IPS-NIHi7 (cell line): Measurements from ENCODE around the gene NARF.

Experiments used
- DNase-seq: peaks from one replicate; pipeline ENCODE4 v3.0.0; 2012; ENCODE audit warnings: mixed read lengths; ENCODE audit errors: extremely low spot score

Gene NARF

GRCh38 chr17:82474223-82475010 lies 15.9 kb downstream of the NARF start:
- DNase-seq = no peak

DNA sequence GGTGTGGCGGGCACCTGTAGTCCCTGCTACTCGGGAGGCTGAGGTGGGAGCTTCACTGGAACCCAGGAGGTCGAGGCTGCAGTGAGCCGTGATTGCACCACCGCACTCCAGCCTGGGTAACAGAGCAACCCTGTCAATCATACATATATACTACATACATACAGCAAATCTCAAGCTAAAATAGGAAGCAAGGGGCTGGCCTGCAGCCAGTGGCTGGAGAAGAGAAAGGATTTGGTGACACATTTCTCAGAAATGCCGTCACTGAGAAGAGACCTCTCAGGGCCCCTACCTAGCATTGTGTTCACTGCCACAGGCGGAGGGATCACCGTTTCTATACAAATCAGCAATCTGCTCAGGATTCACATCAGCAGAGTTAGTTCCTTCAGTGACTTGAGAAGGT lies 16.9 kb downstream of the NARF start:
- DNase-seq = no peak

DNA sequence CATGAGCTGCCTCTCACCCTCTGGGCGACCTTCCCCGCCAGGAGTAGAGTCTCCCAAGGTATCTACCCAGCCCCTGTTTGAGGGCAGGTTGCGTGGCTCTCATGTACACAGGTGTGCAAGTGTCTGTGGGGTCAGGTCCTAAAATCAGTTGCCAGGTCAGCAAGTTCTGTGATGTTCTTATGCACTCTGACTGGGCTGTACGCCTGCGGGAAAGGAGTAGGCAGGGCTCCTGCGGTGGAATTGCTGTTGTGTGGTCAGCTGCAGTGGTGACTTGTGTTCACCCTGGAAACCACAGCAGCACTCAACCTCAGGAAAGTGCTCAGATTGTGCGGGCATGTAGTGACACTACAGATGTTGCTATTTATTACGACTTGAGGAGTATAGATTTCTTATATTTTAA lies 19.4 kb downstream of the NARF start:
- DNase-seq = no peak

GRCh38 chr17:82479602-82480001 lies 21.1 kb downstream of the NARF start:
- DNase-seq = no peak

DNA sequence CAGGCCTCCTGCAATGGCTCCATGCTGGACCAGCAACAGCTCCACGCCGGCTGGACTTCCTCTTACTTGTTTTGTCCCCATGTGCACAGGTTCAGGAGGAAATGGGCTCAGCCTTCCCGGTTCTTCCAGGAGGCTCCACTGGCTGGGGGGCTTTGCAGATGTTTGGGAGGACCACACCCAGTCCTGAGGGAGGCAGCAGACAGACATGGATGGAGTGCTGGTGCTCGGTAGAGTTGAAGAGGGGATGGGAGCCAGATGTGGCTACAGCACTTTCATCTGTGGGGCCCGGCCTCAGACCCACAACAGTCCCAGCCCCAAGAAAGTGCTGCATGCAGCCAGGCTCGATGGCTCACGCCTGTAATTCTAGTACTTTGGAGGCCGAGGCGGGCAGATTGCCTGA lies 21.8 kb downstream of the NARF start:
- DNase-seq = no peak

DNA sequence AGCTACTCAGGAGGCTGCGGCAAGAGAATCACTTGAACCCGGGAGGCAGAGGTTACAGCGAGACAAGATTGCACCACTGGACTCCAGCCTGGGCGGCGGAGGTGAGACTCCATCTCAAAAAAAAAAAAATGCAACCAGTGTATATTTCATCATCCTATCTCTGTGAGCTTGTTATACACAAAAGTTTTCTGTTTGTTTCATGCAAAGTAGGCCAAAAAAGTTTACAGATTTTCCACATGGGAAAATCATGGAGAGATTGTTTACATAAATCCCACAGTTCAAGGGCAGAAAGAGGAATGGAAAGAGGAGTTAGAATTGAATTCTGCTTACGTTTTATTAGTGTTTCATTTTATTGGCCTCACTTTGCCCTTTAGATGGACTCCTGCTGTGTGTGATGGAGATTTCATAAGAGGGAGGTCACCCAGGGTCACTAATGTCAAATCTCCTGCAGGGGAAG lies 24.7 kb downstream of the NARF start:
- no peak for DNase-seq

DNA sequence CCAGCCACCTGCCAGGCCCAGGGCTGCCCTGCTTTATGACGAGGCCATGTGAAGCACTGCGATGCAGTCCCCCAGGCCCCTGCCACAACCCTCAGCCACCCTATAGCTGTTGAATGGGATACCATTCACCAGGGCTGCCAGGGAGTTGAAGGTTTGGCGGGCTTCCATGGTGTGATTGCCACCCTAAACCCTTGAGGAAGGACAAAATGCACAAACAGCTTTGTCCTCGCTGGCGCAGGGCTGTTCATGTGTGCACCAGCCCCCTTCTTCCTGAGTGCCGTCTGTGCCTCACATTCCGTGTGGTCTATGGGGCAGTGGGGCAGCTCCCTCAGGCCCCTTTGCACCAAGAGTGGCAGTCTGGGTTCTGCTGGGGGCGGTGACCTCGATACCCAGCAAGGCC lies 25.3 kb downstream of the NARF start:
- no peak for DNase-seq

- no peak for DNase-seq
Measured at GRCh38 chr17:82486231-82487094, 27.9 kb downstream of the NARF start.

GRCh38 chr17:82487910-82488309 lies 29.4 kb downstream of the NARF start:
- no peak for DNase-seq

DNA sequence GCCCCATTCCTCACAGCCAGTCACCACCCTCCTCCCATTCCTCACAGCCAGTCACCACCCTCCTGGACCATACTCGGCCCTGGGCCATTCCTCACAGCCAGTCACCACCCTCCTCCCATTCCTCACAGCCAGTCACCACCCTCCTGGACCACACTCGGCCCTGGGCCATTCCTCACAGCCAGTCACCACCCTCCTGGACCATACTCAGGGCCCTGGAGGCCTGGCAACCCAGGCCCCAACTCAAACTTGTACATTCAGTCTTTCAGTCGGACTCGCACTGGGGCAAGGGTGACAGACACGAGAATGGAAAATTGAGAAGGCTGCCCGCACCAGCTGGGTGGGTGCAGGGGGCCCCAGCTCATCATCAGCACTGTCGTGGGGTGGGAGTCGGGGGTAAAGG lies 30.6 kb downstream of the NARF start:
- no peak for DNase-seq

DNA sequence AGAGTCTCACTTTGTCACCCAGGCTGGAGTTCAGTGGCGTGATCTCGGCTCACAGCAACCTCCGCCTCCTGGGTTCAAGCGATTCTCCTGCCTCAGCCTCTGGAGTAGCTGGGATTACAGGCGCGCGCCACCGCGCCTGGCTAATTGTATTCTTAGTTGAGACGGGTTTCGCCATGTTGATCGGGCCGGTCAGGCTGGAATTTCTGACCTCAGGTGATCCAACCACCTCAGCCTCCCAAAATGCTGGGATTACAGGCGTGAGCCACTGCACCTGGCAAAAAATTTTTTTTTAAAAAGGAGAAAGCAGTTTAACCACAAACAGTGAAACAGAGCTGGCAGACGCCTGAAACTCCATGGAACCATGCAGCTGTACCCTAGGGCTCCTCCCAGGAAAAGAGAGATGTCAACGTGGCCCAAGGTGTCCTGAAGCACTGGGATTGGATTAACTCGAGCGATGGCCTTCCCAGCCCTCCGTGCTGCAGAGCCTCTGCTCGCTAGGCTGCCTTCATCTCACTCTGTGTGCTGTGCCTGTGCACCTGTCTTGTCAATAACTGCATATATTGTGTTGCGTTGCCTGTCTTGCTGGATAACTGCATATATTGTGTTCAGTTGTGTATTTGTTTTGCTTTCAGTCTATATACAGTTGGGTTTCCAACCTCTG lies 31.4 kb downstream of the NARF start:
- no peak for DNase-seq

DNA sequence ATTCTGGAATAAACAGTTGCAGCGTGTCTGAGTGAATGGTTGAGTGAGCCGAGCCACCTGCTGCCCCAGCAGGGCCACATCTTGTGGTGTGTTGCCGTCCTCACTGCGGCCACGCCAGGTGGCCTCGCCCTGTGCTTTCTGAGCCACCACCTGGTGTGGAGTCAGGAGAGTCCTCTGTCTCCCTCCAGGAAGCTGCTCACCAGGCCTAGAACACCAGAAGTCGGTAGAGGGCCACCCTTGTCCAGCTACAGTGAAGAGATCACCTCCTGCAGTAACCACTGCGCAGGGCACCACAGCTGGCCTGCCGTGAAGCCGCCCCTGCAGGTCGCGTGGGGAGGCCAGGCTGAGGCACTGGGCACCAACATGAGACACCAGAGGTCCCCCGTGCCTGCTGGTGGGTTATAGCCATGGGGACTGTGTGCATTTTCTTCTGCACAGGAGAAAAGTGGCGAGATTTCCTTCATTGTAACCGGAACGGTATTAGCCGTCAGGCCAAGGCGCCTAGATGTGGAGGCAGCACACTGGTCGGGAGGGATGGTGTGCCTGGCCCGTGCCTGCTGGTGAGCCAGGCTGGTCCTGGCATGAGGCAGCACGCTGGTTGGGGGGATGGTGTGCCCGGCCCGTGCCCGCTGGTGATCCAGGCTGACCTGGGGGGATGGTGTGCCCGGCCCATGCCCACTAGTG lies 32.1 kb downstream of the NARF start:
- no peak for DNase-seq

DNA sequence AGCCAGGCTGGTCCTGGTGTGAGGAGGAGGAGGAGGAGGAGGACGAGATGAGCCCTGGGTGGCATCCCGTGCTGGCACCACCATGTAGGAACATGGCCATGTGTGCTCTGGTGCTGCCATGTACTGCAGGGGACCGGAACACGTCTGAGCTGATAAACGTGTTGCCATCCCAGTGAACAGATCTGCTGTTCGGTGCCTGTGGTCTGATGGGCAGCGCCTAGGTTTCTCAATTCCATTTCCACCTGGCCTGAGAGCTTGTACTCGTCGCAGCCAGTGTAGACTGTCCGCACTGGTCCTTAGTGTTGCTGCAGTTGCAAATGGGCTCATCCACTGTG lies 32.6 kb downstream of the NARF start:
- no peak for DNase-seq

DNA sequence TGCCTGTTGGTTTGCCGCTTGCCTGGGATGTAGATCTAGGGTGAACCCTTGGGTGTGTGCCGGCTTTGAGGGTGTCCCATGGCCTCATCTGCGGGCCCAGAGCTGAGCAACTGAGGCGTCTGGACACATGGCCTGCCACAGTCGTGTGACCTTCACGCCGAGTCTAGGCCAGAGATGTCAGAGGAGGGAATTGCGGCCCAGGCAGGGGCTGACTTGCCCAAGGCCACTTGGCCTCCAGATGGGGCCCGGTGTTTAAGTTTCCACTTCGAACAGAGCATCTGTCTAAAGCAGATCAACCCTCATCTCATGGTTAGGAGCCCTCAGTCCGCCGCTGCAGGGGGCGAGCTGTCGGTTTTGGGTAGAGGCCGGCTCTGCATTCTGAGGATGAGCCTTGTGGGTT lies 33.0 kb downstream of the NARF start:
- DNase-seq = no peak

DNA sequence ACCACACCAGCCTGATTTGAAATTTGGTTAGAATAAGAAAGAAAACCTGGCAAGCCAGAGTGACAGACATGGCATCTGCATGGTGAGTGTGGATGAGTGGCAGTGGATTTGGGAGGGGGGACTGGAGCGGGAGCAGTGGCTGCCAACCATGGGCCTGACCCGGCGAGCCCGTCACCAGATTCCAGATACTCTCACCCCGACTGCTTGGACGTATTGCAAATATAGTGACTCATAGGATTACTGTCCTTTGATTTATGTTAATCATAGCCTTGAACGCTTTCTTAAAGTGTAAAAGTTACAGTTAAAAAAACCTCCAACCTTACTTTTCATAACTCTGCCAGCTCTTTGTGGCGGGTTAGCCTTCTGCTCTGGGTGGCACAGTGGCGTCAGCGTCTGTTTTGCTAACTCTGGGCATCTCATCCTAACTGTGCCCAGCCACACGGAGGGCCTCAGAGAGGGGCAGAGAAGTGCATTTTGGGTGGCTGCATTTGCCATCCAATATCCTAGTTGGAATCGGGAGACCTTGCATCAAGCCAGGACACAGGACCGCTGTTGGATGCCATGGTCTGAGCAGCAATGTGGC lies 34.2 kb downstream of the NARF start:
- DNase-seq = no peak

DNA sequence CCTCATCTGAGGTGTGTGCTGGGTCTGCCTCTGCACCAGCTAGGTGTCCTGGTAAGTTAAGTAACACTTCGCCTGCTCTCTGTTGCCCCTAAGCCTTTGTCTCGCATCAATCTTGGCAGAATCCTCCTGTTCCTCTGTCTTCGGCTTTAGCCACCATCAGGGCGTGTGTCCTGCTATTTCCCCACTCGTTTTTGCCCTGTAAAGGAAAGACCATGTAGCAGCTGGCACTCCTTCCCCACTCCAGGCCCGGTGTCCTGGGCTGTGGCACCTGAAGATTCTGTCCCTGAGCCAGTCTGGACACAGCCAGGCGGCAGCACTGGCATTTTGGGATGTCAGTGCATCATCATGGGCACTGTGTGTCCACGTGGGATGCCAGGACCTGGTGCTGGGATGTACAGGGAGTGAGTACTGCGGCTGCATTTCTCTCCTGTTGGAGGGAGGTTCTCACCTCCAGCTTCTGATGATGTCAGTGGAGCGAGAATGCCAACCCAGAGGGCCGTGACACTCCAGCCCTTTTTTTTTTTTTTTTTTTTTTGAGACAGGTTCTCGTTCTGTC lies 34.8 kb downstream of the NARF start:
- no peak for DNase-seq

DNA sequence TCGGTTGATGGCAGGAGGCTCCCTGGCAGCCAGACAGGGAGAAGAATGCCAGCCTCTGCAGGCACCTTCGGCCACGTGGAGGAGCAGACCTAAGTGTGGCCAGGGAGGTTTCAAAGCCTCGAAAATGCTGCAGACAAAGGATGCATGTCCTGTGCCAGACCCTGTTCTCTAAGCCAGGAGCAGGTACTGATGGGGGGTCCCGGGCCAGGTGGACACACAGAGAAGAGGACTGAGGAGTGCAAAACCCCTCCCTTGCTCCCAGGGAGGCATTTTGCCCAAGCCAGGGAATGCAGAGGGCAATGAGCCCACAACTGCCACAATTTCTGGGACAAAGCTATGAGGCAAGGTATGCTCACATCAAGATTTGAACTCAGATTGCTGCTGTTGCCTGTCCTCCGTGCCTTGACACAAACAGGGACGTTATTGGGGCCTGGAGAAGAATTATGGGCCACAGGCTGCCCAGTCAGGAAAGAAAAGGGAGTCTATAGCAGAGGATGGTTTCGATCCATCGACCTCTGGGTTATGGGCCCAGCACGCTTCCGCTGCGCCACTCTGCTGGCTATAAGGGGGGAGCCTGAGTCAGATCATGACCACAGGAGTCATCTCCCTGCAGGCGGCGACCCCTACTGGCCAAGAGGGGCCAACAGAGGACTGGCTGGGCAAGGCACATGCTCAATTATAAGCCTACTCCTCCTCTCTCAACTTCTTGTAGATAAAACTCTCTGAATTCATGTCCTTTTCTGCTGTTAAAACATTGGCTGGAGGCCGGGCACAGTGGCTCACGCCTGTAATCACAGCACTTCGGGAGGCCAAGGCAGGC lies 35.9 kb downstream of the NARF start:
- peak; percentile 89 for DNase-seq

DNA sequence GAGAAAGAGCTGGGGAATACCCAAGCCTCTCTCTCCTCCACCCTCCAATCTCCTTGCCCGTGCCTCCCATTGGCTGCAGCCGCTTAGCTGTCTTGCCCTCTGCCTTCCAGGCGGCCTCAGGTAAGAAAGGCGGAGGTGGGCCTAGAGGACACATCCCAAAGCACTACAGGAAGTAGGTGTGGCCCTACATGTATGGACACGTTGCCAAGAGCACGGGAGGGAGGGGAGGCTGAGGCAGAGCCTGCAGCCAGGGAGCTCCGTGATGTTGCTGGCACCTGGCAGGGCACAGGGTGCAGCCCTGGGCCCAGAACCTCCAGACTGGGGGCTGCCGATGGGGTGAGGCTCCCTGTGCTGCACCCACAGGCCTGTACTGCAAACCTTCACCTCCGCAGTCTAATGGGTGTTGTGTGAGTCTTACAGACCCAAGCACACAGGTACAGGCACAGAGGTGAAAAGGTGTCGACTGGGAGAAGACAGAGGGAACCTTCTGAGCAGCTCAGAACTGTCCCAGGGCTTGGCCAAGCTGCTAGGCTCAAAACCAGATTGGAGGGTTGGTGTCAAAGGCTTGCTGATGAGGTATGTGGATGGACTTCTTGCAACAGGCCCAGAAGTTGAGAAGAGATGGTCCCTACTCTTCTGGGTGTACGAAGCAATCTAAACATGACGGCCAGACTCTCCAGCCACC lies 37.4 kb downstream of the NARF start:
- DNase-seq = peak; percentile 39

DNA sequence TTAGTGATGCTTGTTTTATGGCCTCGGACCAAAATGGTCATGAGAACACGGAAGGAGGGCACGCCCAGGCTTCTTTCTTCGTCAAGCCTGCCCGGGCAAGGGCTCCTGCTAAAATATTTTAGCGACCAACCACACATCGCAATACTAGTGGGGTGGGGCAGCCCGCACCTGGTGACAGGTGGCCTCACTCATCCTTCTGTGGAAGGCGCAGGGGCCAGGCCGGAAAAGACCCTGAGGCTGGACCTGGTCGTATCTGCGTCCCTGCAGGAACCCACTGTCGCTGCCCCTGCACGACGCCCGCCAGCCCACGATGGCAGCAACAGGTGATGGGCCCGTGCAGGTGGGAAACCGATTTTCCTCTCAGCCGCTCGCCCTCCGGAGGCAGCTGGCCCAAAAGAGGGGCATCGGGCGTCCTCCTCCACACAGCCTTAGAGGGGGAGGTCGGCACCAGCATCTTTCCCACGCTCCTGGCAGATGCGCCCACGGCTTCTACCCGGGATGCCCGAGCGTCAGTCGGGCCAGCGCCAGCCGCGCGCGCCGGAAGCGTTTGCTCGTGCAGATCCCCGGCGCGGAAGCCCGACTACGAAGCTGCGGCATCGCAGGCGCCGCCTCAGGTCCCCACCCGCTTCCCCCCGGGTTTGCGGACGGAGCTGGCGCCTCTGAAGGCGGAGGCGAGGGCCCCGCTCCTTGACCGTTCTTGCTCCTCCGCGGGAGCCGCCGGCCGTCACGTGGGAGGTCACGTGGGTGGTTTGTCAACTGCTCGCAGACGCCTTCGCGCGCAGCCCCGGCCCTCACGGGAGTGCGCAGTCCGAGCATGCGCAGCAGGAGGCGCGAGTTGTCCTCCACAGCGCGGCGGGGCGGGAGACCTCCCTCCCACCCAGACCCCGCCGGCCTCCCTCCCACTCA lies 38.2 kb downstream of the NARF start:
- peak; percentile 88 for DNase-seq
